Upper lobe of left lung (tissue), 6 donors: ENCODE results near the gene SPN. TPM values are rescaled to one million over a fixed set of nuclear protein-coding genes. Genes with fewer than 3 reads are reported as not detected.

Experiments
- ATAC-seq, 2 donors: fragments of 200-7000 bp; cut with Tn5 transposase; one replicate each; pipeline ENCODE4 v1.9.1; 2022; ENCODE audit warnings: mild to moderate bottlenecking in 2 of 2, moderate library complexity in 2 of 2; ENCODE audit not compliant: low FRiP score in 2 of 2
- DNase-seq, 2 donors: peaks; one replicate each; pipeline ENCODE4 v3.0.0-alpha.2; 2019 to 2020
- H3K27ac ChIP-seq, 4 donors: fragments of 200-600 bp; sonication (generic); one replicate each; pipeline ENCODE4 v1.5.1; 2016 to 2019
- H3K27me3 ChIP-seq, 4 donors: fragments of 200-600 bp; sonication (generic); one replicate each; pipeline ENCODE4 v1.5.1; 2017 to 2019
- H3K36me3 ChIP-seq, 4 donors: fragments of 200-600 bp; sonication (generic); one replicate each; pipeline ENCODE4 v1.5.1; 2016 to 2019
- H3K4me1 ChIP-seq, 4 donors: fragments of 200-600 bp; sonication (generic); one replicate each; pipeline ENCODE4 v1.5.1; 2018 to 2019
- H3K4me3 ChIP-seq, 4 donors: fragments of 200-600 bp; sonication (generic); one replicate each; pipeline ENCODE4 v1.5.1; 2017 to 2019; ENCODE audit warnings: mild to moderate bottlenecking in 2 of 4, moderate library complexity in 1 of 4
- H3K9me3 ChIP-seq, 4 donors: fragments of 200-600 bp; sonication (generic); one replicate each; pipeline ENCODE4 v1.5.1; 2018 to 2019
- EP300 ChIP-seq, 4 donors: sonication (generic); formaldehyde crosslinking; IDR thresholded peaks; one replicate each; pipeline ENCODE4 v1.5.1; 2017; ENCODE audit warnings: antibody characterized with exemption in 4 of 4, control low read depth in 2 of 4
- POLR2A ChIP-seq, 4 donors: fragments of 450-650 bp; IDR thresholded peaks; one replicate each; pipeline ENCODE4 v1.5.1; 2016 to 2017; ENCODE audit warnings: antibody characterized with exemption in 4 of 4, mild to moderate bottlenecking in 2 of 4
- POLR2AphosphoS5 ChIP-seq, 2 donors: sonication (generic); formaldehyde crosslinking; IDR thresholded peaks; one replicate each; pipeline ENCODE4 v1.5.1; 2017; ENCODE audit warnings: antibody characterized with exemption in 2 of 2
- WGBS, 2 donors: methylation state at CpG; one replicate each; pipeline ENCODE4 v1.1.5; 2017 to 2018; 5-methylcytosine and 5-hydroxymethylcytosine counted together
- total RNA-seq, 6 donors: library from RNA; depleted of rRNA in 4 of 6; stranded (reverse); fragments of >200 nt in 4 of 6; gene quantifications; one replicate each; pipeline versions ENCODE4 v1.1.0 to v1.2.1, GENCODE V29; 2016 to 2021
- TF ChIP-seq, protein P1 (sequence below), 6 experiments: fragments of 450-650 bp in 4 of 6; fragments of 200-600 bp in 2 of 6; sonication (generic) in 2 of 6; IDR thresholded peaks; one replicate each; pipeline ENCODE4 v1.5.1; 2016 to 2019; ENCODE audit warnings: antibody characterized with exemption in 6 of 6
- donor health status: DM: no; HTN: no; CAD: no; lungs with moderate emphysema.
- donor health status: DM: no; HTN: yes; CAD: no; lungs with severe emphysema.

The SPN gene
- total RNA-seq, 6 donors from 2014 or later, result 16.8 to 112 (median 39.7) TPM

DNA sequence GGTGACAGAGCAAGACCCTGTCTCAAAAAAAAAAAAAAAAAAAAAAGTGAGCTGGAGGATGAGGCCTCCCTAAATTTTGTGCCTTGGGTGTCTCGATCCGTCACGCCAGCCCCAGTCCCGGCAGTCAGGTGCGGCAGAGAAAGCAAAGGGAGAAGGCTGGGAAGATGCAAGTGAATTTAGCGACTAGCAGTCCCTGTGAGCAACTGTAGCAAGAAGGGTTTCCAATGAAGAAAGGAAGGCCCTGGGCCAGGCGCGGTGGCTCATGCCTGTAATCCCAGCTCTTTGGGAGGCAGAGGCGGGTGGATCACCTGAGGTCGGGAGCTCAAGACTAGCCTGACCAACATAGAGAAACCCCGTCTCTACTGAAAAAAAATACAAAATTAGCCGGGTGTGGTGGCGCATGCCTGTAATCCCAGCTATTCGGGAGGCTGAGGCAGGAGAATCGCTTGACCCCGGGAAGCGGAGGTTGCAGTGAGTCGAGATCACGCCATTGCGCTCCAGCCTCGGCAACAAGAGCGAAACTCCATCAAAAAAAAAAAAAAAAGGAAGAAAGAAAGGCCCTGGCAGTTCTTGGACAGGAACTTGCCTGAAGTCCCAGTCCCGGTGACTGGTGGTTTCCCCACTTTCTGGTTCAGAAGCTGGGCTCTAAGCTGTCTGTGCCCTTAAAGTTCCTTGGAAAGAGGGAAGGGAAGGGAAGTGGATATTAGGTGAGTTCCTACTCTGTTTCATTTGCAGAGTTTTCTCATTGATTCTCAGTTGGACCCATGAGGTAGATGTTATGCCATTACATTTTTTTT is 14.1 kb downstream of the SPN start:
- Histone ChIP-seq H3K36me3 (no peaks in the 10 kb centered on the region), H3K27me3 (no peaks in the 10 kb centered on the region), H3K4me3 (no peak overlapping the region), H3K9me3 (no peaks in the 10 kb centered on the region), H3K27ac (no peak overlapping the region), H3K4me1 (peaks cover 0 to 11% (median 8%) of the 10 kb centered on the region in 4 donors)
- TF ChIP-seq EP300 (IDR thresholded peaks at IDR 0.05), result no peak
- 80 to 81% methylated on average over 23 of the region's 23 CpGs for WGBS, 2 donors
- DNase-seq (no peak), ATAC-seq (no peak)

DNA sequence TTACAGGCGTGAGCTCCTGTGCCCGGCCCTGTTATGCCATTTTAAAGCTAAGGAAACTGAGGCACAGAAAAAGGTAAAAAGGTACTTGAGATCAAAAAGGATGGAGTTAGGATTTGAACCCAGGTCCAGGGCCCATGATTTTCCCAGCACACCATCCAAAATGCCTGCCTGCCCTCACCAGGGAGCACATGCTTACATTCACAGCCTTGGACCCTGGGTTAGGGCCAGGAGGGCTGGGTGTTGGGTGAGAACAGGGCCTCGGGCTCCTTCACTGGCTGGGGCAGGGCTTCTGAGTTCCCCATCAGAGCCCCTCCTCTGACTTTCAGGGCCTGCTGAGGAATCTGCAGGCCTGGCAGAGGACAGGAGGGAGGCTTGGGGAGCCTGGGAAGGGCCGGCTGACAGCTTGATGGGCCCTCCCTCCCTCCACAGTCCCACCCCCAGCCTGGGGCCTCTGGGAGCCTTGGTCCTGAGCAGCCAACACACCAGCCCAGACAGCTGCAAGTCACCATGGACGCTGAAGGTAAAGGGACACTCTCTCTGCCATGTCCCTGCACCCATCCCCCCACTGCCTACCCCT is 15.7 kb downstream of the SPN start, which contains the start of gene QPRT:
Gene QPRT, plus strand, starts transcription at position 490 of the 577 bp plus-strand sequence. Its CDS starts 18 bp downstream, at position 508.
- 65 to 77% methylated on average over 3 to 5 of the region's 5 CpGs for WGBS, 2 donors
- Histone ChIP-seq H3K27me3 (no peaks in the 10 kb centered on the region), H3K27ac (peak within 1 kb of the TSS in 3 of 4 donors; percentile 37 to 65 (median 54)), H3K36me3 (no peaks in the 10 kb centered on the region), H3K4me1 (peaks cover 0 to 11% (median 8%) of the 10 kb centered on the region in 4 donors), H3K9me3 (no peaks in the 10 kb centered on the region), H3K4me3 (peak within 1 kb of the TSS in 3 of 4 donors; percentile 23 to 41 (median 38))
- peak; percentile 37 to 63 for ATAC-seq
- no peak for DNase-seq
- no peak for TF ChIP-seq POLR2A (IDR thresholded peaks at IDR 0.05)
- TF ChIP-seq EP300 (IDR thresholded peaks at IDR 0.05), result no peak
- TF ChIP-seq, protein P1, sequence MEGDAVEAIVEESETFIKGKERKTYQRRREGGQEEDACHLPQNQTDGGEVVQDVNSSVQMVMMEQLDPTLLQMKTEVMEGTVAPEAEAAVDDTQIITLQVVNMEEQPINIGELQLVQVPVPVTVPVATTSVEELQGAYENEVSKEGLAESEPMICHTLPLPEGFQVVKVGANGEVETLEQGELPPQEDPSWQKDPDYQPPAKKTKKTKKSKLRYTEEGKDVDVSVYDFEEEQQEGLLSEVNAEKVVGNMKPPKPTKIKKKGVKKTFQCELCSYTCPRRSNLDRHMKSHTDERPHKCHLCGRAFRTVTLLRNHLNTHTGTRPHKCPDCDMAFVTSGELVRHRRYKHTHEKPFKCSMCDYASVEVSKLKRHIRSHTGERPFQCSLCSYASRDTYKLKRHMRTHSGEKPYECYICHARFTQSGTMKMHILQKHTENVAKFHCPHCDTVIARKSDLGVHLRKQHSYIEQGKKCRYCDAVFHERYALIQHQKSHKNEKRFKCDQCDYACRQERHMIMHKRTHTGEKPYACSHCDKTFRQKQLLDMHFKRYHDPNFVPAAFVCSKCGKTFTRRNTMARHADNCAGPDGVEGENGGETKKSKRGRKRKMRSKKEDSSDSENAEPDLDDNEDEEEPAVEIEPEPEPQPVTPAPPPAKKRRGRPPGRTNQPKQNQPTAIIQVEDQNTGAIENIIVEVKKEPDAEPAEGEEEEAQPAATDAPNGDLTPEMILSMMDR (IDR thresholded peaks at IDR 0.05), result no peak

DNA sequence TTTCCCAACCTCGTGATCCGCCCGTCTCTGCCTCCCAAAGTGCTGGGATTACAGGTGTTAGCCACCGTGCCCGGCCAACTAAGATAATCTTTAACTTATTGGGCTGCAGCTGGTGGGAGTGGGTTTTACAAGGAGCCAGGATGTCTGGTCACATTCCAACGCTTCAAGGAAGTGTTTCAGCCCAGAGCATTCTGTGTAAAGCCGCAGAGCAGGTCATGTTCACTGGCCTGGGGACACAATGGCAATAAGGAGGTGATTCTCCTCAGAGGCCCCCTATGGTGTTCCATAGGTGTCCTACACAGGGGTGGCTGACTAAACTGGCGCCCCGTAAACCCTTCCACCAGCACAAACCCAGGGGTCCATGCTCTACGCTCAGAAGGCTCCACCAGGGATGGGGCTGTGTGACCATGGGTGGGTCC is 17.1 kb downstream of the SPN start:
- peak overlapping the region in 1 of 4 donors; percentile 65 for H3K27ac ChIP-seq
- H3K4me1 ChIP-seq, result peaks cover 0 to 11% (median 8%) of the 10 kb centered on the region in 4 donors
- ATAC-seq, result no peak
- H3K4me3 ChIP-seq, result peak overlapping the region in 3 of 4 donors; percentile 23 to 41 (median 38)
- H3K27me3 ChIP-seq, result no peaks in the 10 kb centered on the region
- no peak for TF ChIP-seq POLR2AphosphoS5 (IDR thresholded peaks at IDR 0.05)
- TF ChIP-seq POLR2A (IDR thresholded peaks at IDR 0.05), result no peak
- no peak for TF ChIP-seq EP300 (IDR thresholded peaks at IDR 0.05)
- TF ChIP-seq, protein P1 (IDR thresholded peaks at IDR 0.05), result no peak
- WGBS, 2 donors, result 64 to 77% methylated on average over 8 to 10 of the region's 10 CpGs
- no peaks in the 10 kb centered on the region for H3K36me3 ChIP-seq
- DNase-seq, result no peak
- no peaks in the 10 kb centered on the region for H3K9me3 ChIP-seq

DNA sequence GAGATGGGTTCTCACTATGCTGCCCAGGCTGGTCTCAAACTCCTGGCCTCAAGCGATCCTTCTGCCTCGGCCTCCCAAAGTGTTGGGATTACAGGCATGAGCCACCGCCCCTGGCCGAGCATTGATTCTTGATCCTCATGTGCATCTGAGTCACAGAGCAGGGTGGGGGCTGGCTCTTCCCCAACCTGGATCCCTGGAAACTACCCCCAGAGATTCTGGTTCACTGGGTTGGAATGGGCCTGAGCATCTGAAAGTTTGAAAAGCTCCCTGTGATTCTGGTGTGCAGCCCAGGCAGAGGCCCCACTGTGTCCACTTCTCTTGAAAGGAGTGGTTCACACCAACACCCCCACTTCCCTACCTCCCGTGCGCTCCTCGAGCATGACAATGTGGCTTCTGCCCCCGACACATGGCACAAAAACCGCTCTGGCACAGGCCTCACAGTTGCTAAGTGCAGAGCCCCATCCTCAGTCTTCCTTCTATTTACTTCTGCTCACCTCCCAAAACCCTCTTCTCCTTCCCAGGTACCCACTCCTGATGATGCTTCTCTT is 20.6 kb downstream of the SPN start:
- WGBS, 2 donors, result 92 to 94% methylated on average over 6 to 9 of the region's 9 CpGs
- Histone ChIP-seq H3K27me3 (no peaks in the 10 kb centered on the region), H3K4me1 (peaks cover 0 to 11% (median 8%) of the 10 kb centered on the region in 4 donors), H3K4me3 (no peak overlapping the region), H3K9me3 (no peaks in the 10 kb centered on the region), H3K36me3 (no peaks in the 10 kb centered on the region), H3K27ac (no peak overlapping the region)
- TF ChIP-seq EP300 (IDR thresholded peaks at IDR 0.05) (no peak), POLR2A (IDR thresholded peaks at IDR 0.05) (no peak), POLR2AphosphoS5 (IDR thresholded peaks at IDR 0.05) (no peak)
- TF ChIP-seq, protein P1 (IDR thresholded peaks at IDR 0.05), result no peak
- ATAC-seq (no peak), DNase-seq (no peak)

DNA sequence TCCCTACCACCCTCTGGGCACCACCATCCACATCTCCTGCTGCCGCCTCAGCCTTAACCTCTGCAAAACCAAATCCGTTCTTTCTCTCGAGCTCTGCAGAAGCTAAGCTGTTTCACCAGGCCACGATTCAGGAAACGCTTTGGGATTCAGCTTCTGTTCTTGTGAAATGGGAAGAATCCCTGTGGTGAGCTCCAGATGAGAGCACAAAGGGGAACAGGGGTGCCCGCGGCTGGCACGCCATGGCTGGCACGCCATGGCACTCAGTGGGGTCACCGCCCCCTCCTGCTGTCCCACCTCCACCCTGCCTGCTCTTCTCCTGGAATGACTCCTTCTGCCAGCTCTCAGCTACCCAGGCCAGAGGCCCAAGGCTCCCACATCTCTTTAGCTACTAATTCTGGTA is 21.6 kb downstream of the SPN start:
- H3K4me1 ChIP-seq, result peaks cover 0 to 4% (median under 1%) of the 10 kb centered on the region in 4 donors
- no peaks in the 10 kb centered on the region for H3K9me3 ChIP-seq
- no peak overlapping the region for H3K4me3 ChIP-seq
- 80 to 86% methylated on average over 10 of the region's 10 CpGs for WGBS, 2 donors
- H3K27ac ChIP-seq, result no peak overlapping the region
- ATAC-seq (no peak), DNase-seq (no peak)
- H3K27me3 ChIP-seq, result no peaks in the 10 kb centered on the region
- TF ChIP-seq, protein P1 (IDR thresholded peaks at IDR 0.05), result no peak
- TF ChIP-seq POLR2A (IDR thresholded peaks at IDR 0.05) (no peak), EP300 (IDR thresholded peaks at IDR 0.05) (no peak), POLR2AphosphoS5 (IDR thresholded peaks at IDR 0.05) (no peak)
- no peaks in the 10 kb centered on the region for H3K36me3 ChIP-seq
